ENCODE results near the gene FPR1. TPM values are rescaled to one million over a fixed set of nuclear protein-coding genes. Genes with fewer than 3 reads are reported as not detected.

FPR1 gene
- total and polyA plus RNA-seq, 2 of the 8 experiments (the other 6 are each of a cell fraction or from before 2014, with no cell fraction given) = 0.11 TPM; not detected in 1

DNA sequence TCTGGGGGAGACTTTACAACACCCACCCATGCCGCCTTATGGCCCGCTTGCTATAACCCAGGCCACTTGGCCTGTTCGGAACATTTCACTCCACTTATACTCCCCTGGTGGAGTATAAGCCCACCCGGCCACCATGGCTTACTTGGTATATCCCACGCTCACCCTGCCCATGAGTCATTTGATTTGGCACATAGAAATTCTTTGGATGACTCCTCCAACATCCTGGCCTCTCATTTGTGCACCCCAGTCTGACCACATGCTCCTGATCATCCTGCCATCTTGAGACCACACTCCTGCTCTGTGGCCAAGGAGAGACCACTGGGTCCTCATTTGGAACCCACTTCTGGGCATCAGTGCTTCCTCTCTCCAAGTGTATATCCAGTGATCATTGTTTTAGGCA lies 53.4 kb downstream of the FPR1 start:
- DNase-seq (ENCODE audit: low read depth in 1 of 2, low spot score in 2 of 2) = no peak
- Histone ChIP-seq H3K79me1 (ENCODE audit: low read depth, low read length) (peaks cover 4% of the 10 kb centered on the region; the same call in 1 of the 2 replicates), H3K9me3 (ENCODE audit: insufficient read depth in 2 of 2, low read depth in 1 of 2, low read length in 1 of 2) (no peaks in the 10 kb centered on the region), H3K23me2 (ENCODE audit: low read depth, low read length) (peaks cover 10% of the 10 kb centered on the region), H2AK5ac (ENCODE audit: low read depth, low read length) (no peak overlapping the region), H3K4me3 (ENCODE audit: extremely low read depth in 1 of 4, insufficient read depth in 2 of 4, low read depth in 3 of 4, low read length in 4 of 4) (no peak overlapping the region), H3K18ac (ENCODE audit: extremely low read depth, low read length) (no peak overlapping the region), H3K56ac (replicated peaks; ENCODE audit: insufficient read length, low read depth, low read length) (no peak overlapping the region), H3K23ac (ENCODE audit: insufficient read length) (no peak overlapping the region), H4K5ac (ENCODE audit: insufficient read length, low read depth, low read length) (no peak overlapping the region), H4K20me1 (replicated peaks in 1 of 2; ENCODE audit: control insufficient read depth in 1 of 2, insufficient read depth in 2 of 2, low read length in 2 of 2) (peaks cover 0 to 7% of the 10 kb centered on the region in 2 experiments), H3K79me2 (ENCODE audit: control insufficient read depth in 1 of 2, insufficient read depth in 2 of 2, low read length in 2 of 2) (no peaks in the 10 kb centered on the region; a peak in 1 of 4 replicates), H2BK120ac (replicated peaks; ENCODE audit: low read depth, low read length) (no peak overlapping the region), H2AFZ (ENCODE audit: low read length) (no peak overlapping the region), H3K9ac (replicated peaks in 1 of 4; ENCODE audit: extremely low read depth in 1 of 4, low read depth in 3 of 4, low read length in 3 of 4) (no peak overlapping the region), H3K4ac (replicated peaks; ENCODE audit: insufficient read length, low read depth, low read length) (no peak overlapping the region), H3K27me3 (replicated peaks in 1 of 4; ENCODE audit: control insufficient read depth in 3 of 4, extremely low read depth in 1 of 4, insufficient read depth in 3 of 4, low read length in 3 of 4) (no peaks in the 10 kb centered on the region), H3K14ac (ENCODE audit: insufficient read length) (no peak overlapping the region), H3K36me3 (ENCODE audit: control insufficient read depth in 2 of 4, insufficient read depth in 4 of 4, low read length in 3 of 4) (0 out of 8 replicates have a peak, but pooled peaks cover 0 to 4% (median 0%) of the 10 kb centered on the region in 4 experiments), H2BK12ac (ENCODE audit: low read depth, low read length) (no peak overlapping the region), H3K4me2 (ENCODE audit: insufficient read depth in 1 of 2, low read depth in 2 of 2, low read length in 2 of 2) (no peak overlapping the region), H2BK20ac (ENCODE audit: low read length) (no peak overlapping the region), H4K91ac (replicated peaks; ENCODE audit: insufficient read length, low read length) (no peak overlapping the region), H2BK15ac (ENCODE audit: low read length) (no peak overlapping the region), H3K4me1 (replicated peaks in 1 of 4; ENCODE audit: control insufficient read depth in 3 of 4, insufficient read depth in 4 of 4, low read length in 3 of 4) (peaks cover 0 to 9% (median 5%) of the 10 kb centered on the region in 4 experiments; a peak in 6 of 7 replicates), H3K27ac (ENCODE audit: low read depth, low read length) (no peak overlapping the region), H2BK5ac (ENCODE audit: low read depth, low read length) (no peak overlapping the region), H4K8ac (ENCODE audit: extremely low read depth, insufficient read depth, low read length) (no peak overlapping the region)
- CTCF ChIA-PET (ENCODE audit: partially characterized antibody) = interaction anchor here (1.1 kb wide), 1 partner anchor 80 kb away, joined by 6 read pairs; no protein-coding TSS in a partner anchor
- 96% methylated on average over 5 of the region's 5 CpGs; no CpG with 5 or more reads in 1 of the 2 experiments for WGBS, 2 experiments (ENCODE audit: extremely low coverage in 1 of 2, insufficient coverage in 1 of 2, insufficient read length in 1 of 2, insufficient replicate concordance in 2 of 2, low coverage in 1 of 2, low lambda C conversion rate in 2 of 2, missing lambda C conversion rate in 1 of 2)
- no peak for FAIRE-seq
- POLR2A ChIA-PET (ENCODE audit: partially characterized antibody) = interaction anchor here (1.0 to 2.4 kb wide), 2 partner anchors 10 to 157 kb away, joined by 3 to 8 read pairs; no protein-coding TSS in a partner anchor
- TF ChIP-seq, protein P1, sequence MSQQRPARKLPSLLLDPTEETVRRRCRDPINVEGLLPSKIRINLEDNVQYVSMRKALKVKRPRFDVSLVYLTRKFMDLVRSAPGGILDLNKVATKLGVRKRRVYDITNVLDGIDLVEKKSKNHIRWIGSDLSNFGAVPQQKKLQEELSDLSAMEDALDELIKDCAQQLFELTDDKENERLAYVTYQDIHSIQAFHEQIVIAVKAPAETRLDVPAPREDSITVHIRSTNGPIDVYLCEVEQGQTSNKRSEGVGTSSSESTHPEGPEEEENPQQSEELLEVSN (IDR thresholded peaks at IDR 0.05) = no peak
- TF ChIP-seq TBP (IDR thresholded peaks at IDR 0.05; ENCODE audit: low read depth, low read length) = no peak
- no peak for TF ChIP-seq TAF7 (optimal IDR thresholded peaks at IDR 0.05; ENCODE audit: borderline replicate concordance, low read depth, low read length)
- no peak for TF ChIP-seq RNF2 (IDR thresholded peaks at IDR 0.05; ENCODE audit: borderline replicate concordance, low read depth, low read length, missing control alignments, poor library complexity, severe bottlenecking)
- TF ChIP-seq, protein P2, sequence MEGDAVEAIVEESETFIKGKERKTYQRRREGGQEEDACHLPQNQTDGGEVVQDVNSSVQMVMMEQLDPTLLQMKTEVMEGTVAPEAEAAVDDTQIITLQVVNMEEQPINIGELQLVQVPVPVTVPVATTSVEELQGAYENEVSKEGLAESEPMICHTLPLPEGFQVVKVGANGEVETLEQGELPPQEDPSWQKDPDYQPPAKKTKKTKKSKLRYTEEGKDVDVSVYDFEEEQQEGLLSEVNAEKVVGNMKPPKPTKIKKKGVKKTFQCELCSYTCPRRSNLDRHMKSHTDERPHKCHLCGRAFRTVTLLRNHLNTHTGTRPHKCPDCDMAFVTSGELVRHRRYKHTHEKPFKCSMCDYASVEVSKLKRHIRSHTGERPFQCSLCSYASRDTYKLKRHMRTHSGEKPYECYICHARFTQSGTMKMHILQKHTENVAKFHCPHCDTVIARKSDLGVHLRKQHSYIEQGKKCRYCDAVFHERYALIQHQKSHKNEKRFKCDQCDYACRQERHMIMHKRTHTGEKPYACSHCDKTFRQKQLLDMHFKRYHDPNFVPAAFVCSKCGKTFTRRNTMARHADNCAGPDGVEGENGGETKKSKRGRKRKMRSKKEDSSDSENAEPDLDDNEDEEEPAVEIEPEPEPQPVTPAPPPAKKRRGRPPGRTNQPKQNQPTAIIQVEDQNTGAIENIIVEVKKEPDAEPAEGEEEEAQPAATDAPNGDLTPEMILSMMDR (IDR thresholded peaks at IDR 0.05; ENCODE audit: control extremely low read depth in 1 of 3, insufficient read depth in 1 of 3, low read depth in 1 of 3, low read length in 3 of 3) = no peak
- TF ChIP-seq EZH2 (IDR thresholded peaks at IDR 0.05; ENCODE audit: low read depth, low read length, severe bottlenecking) = no peak
- TF ChIP-seq, protein P3, sequence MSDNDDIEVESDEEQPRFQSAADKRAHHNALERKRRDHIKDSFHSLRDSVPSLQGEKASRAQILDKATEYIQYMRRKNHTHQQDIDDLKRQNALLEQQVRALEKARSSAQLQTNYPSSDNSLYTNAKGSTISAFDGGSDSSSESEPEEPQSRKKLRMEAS (IDR thresholded peaks at IDR 0.05) = no peak
